ENCODE measurements around the gene PTGES3L.
A peak's percentile ranks its signal among the peaks of the same experiment; 100 is the strongest.

- peak in 1 of 2 donors; percentile 32 for TF ChIP-seq POLR2A (IDR thresholded peaks at IDR 0.05)
- no peak for TF ChIP-seq CTCF (IDR thresholded peaks at IDR 0.05)
- TF ChIP-seq EP300 (IDR thresholded peaks at IDR 0.05): no peak
- peak; percentile 83 to 87 (median 84) for TF ChIP-seq POLR2AphosphoS5 (IDR thresholded peaks at IDR 0.05)
Observed at GRCh38 chr17:43021741-43022512, 42.0 kb upstream of the PTGES3L start, which contains the start of gene VAT1.
